Immature natural killer cell (primary cell): Measurements from ENCODE around the gene POTEH. TPM values are rescaled to one million over a fixed set of nuclear protein-coding genes. Genes with fewer than 3 reads are reported as not detected.
"Not testable (repeated sequence)": the region's sequence is repeated elsewhere in the genome, so short reads cannot be mapped to it uniquely, and the experiment has no call there.

Source experiments
- DNase-seq, 3 donors: peaks; one replicate each; pipeline ENCODE4 v3.0.0; 2022; ENCODE audit warnings: mixed read lengths in 1 of 3
- H3K27ac Mint-ChIP-seq, 6 donors: one replicate each; pipeline ENCODE4 v1.8.0; 2020; ENCODE audit warnings: mixed read lengths in 6 of 6, mild to moderate bottlenecking in 5 of 6, inconsistent platforms in 4 of 6, moderate library complexity in 3 of 6
- H3K27me3 Mint-ChIP-seq, 3 donors: one replicate each; pipeline ENCODE4 v1.8.0; 2020 to 2021; ENCODE audit warnings: low read depth in 3 of 3, mild to moderate bottlenecking in 3 of 3, mixed read lengths in 3 of 3, moderate library complexity in 3 of 3, inconsistent platforms in 1 of 3
- H3K36me3 Mint-ChIP-seq, 3 donors: one replicate each; pipeline ENCODE4 v1.8.0; 2020; ENCODE audit warnings: mixed read lengths in 3 of 3, inconsistent platforms in 2 of 3, mild to moderate bottlenecking in 2 of 3
- H3K4me1 Mint-ChIP-seq, 2 donors: one replicate each; pipeline ENCODE4 v1.8.0; 2020; ENCODE audit warnings: inconsistent platforms in 2 of 2, mild to moderate bottlenecking in 2 of 2, mixed read lengths in 2 of 2, moderate library complexity in 1 of 2
- H3K4me3 Mint-ChIP-seq, 5 donors: one replicate each; pipeline ENCODE4 v1.8.0; 2020; ENCODE audit warnings: mild to moderate bottlenecking in 5 of 5, mixed read lengths in 5 of 5, inconsistent platforms in 3 of 5, moderate library complexity in 3 of 5
- H3K9me3 Mint-ChIP-seq, 6 donors: one replicate each; pipeline ENCODE4 v1.8.0; 2020; ENCODE audit warnings: mild to moderate bottlenecking in 6 of 6, mixed read lengths in 6 of 6, inconsistent platforms in 4 of 6, moderate library complexity in 3 of 6
- polyA plus RNA-seq, 3 donors: library from polyadenylated mRNA; unstranded; fragments of 300-500 nt; fragmentation: Illumina TruSeq; gene quantifications; one replicate each; pipeline ENCODE4 v1.2.3, GENCODE V29; 2021

POTEH gene
- polyA plus RNA-seq, 3 donors from 2014 or later: not detected

DNA sequence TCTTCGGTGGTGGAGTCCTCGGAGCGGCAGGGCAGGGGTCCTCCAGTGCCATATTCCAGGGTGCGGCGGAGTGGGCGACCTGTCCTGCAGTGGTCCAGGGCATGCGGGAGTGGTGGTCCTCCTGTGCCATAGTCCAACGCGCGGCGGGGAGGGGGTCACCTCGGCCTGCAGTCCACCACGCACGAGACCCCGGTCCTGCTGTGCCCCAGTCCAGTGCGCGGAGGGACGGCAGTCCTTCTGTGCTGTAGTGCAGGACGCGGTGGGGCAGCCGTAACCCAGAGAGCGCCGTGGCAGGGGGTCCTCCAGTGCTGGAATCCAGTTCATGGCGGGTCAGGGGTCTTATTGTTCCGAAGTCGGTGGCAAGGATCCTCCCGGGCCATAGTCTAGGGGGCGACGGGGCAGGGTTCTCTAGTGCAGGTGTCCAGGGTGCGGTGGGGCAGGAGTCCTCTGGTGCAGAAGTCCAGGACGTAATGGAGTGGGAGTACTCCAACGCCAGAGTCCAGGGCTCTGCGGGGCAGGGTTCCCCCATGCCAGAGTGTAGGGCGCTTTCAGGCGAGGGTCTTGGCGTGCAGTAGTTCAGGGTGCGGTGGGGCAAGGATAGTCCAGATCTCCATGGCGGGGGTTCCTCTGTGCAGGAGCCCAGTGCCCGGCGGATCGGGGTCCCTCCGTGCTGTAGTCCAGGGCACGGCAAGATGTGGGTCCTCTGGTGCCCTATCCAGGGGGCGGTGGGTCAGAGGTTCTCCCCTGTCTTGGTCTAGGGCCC lies 70.7 kb downstream of the POTEH start:
- not testable (repeated sequence) for H3K36me3 Mint-ChIP-seq, H3K4me3 Mint-ChIP-seq, H3K27ac Mint-ChIP-seq, H3K27me3 Mint-ChIP-seq, DNase-seq, H3K9me3 Mint-ChIP-seq, H3K4me1 Mint-ChIP-seq

DNA sequence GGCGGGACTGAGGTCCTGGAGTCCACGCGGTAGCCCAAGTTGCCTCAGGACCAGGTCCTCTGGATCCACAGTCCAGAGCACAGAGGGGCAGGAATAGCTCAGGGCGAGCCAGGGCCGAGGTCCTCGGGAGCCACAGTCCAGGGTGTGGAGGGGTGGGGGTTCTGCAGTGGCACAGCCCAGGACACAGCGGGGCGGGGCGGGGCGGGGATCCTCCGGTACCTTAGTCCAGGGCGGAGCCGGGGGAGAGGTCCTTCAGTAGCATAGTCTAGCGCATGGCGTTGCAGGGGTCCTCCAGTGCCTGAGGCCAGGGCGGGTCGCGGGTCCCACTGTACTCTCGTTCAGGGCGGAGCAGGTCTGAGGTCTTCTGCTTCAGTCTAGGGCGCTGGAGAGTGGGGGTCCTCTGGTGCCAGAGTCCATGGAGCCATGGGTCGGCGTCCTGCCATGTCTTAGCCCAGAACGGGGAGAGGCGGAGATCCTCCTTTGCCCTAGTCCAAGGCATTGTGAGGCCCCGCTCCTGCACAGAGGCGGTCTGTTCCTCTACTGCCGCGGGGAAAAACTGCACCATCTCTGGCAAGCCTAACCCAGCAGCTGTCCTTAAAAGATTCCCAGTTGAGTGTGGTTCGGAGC lies 71.4 kb downstream of the POTEH start:
- not testable (repeated sequence) for DNase-seq, H3K27ac Mint-ChIP-seq, H3K27me3 Mint-ChIP-seq, H3K36me3 Mint-ChIP-seq, H3K4me1 Mint-ChIP-seq, H3K4me3 Mint-ChIP-seq, H3K9me3 Mint-ChIP-seq

DNA sequence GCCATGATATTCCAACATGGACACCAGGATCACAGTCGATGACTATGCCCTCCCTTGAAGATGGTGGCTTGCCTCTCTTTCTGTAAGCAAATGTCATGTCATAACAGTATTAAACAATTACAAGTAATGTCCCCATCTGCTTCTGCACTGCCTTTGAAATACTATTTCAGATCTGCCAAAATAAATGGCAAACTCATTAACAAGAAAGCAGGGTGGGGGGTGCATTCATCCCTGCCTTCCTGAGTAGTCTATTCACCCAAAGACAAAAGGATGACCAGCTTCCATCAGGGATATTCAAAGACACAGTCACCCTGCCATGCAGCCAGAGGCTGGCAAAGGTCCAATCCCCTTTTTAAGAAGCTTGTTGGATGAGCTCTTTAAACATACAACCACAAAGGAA lies 73.7 kb downstream of the POTEH start:
- H3K4me3 Mint-ChIP-seq, H3K36me3 Mint-ChIP-seq, DNase-seq, H3K27ac Mint-ChIP-seq, H3K4me1 Mint-ChIP-seq, H3K27me3 Mint-ChIP-seq: not testable (repeated sequence)
- H3K9me3 Mint-ChIP-seq: peaks cover 0 to 11% (median 3%) of the 10 kb centered on the region in 6 donors

Other genes with a start within 250 kb of the POTEH start
- not detected for gene OR11H1, start 161.8 kb upstream of the POTEH start, polyA plus RNA-seq